GM18526 (cell line): ENCODE data around the gene FAM111A.

Experiments
- POLR2A ChIP-seq: IDR thresholded peaks from 3 replicates; pipeline ENCODE4 v1.6.1; 2011; ENCODE audit not compliant: insufficient read length; ENCODE audit errors: extremely low read depth

Gene FAM111A, protein sequence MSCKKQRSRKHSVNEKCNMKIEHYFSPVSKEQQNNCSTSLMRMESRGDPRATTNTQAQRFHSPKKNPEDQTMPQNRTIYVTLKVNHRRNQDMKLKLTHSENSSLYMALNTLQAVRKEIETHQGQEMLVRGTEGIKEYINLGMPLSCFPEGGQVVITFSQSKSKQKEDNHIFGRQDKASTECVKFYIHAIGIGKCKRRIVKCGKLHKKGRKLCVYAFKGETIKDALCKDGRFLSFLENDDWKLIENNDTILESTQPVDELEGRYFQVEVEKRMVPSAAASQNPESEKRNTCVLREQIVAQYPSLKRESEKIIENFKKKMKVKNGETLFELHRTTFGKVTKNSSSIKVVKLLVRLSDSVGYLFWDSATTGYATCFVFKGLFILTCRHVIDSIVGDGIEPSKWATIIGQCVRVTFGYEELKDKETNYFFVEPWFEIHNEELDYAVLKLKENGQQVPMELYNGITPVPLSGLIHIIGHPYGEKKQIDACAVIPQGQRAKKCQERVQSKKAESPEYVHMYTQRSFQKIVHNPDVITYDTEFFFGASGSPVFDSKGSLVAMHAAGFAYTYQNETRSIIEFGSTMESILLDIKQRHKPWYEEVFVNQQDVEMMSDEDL

DNA sequence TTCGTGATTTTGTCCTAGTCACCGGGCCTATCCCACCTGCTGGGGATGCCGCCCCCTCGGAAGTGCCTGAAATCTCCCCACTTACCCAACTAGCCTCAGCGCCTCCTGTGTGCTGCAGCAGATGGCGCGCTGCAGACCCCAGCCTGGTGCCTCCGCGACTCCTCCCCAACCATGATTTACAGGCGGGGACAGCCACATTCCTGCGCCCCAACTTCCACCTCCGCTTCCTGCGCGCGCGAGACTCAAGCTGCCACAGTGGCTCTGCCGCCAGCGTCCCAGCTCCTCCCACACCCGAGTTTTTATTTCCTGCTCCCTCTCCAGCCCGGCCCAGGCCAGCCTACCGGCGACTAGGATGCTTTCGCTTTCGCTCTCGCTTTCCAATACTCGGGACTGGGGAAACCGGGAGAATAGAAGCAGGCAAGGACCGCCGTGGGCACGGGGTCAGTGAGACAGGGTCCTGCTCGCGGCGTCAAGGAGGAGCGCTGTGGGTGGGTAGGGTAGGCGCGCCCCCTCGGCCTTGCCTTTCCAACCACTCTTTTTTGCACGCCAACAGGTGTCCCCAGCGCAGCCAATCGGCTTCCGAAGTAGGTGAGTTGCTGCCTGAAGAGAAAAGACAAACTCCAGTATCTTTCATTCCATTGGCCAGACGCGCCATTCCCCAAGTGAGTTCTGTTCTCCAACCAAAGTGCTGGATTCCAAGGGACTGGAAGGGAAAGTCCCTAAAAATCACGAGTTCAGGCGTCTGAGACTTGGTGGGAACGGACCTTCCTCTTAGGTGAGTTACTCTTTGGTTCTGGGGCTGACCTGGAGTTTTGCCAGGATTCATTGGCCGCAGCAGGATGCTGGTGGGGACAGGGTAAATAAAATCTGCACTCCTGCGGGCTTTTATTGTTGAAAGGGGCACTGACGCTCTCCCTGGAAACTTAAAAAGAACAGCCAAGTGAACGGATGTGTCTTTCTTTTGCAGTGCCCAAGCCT is at the start of gene FAM111A:
TSS of gene FAM111A (plus strand) at position 327 of the 978 bp plus-strand sequence. CDS start 6,017 bp downstream, outside the sequence.
- TF ChIP-seq POLR2A, result peak; percentile 54

DNA sequence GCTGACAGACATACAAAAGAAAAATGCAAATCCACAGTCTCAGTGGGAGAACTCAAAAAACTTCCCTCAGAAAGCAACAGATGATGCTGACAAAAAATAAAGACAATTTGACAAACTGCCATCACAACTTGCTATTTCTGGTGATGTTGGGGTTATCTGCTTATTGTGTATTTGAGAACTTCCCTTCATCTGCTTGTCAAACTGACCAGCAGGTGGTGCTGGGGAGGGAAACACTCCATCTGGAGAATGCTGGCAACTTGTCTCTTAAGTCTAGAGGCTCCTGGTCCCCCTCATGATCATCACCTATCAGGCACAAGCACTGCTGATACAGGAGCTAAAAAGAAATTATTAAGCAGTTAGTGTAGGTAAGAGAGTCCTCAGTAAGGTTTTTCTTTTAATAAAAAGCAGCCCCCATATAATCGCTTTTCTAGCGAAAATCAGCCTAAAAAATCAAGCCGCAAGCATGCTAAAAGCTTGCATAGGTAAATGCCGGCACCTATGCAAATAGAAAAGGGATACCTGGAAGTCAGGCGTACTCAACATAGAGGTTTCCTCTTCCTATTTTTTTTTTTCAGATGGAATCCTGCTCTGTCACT is 45.4 kb upstream of the FAM111A start:
- no peak for TF ChIP-seq POLR2A

DNA sequence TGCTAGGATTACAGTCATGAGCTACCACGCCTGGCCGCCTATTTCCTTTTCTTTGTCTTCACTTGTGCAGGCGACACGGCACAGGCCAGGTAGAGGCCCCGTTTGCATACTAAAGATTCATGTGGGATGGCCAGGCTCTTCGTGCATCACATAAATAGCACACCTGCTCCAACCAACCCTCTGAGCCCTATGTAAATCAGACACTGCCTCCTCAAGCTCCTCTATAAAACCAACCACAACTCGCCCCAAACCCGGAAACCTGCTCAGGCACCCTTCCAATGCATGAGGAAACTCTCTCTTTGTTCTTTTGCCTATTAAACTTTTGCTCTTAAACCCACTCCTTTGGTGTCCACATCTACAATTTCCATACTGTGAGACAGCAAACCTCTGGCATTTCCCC is 44.7 kb upstream of the FAM111A start:
- TF ChIP-seq POLR2A, result peak; percentile 29

DNA sequence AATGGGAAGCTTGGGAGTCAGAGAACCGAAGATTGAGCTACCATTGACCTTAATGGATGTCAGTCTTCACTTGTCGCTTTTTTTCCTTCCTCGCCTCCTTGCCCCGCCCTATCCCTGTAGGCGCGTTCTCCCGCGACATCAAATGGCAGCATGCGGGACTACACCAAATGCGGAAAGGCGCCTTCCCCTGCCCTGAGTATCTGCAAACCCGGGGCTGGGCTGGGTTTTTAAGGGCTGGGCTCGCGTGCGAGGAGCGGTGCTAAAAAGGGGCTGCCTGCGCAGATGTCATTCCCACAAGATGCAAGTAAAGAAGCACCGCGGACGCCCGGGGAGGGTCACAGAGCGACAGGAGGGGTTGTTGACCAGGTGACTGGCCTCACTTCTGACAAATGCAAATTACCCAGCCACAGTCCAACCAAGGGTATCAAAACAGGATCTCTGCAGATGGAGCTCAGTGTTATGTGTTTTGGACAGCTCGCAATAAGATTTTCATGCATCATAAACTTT is 40.3 kb upstream of the FAM111A start:
- no peak for TF ChIP-seq POLR2A

DNA sequence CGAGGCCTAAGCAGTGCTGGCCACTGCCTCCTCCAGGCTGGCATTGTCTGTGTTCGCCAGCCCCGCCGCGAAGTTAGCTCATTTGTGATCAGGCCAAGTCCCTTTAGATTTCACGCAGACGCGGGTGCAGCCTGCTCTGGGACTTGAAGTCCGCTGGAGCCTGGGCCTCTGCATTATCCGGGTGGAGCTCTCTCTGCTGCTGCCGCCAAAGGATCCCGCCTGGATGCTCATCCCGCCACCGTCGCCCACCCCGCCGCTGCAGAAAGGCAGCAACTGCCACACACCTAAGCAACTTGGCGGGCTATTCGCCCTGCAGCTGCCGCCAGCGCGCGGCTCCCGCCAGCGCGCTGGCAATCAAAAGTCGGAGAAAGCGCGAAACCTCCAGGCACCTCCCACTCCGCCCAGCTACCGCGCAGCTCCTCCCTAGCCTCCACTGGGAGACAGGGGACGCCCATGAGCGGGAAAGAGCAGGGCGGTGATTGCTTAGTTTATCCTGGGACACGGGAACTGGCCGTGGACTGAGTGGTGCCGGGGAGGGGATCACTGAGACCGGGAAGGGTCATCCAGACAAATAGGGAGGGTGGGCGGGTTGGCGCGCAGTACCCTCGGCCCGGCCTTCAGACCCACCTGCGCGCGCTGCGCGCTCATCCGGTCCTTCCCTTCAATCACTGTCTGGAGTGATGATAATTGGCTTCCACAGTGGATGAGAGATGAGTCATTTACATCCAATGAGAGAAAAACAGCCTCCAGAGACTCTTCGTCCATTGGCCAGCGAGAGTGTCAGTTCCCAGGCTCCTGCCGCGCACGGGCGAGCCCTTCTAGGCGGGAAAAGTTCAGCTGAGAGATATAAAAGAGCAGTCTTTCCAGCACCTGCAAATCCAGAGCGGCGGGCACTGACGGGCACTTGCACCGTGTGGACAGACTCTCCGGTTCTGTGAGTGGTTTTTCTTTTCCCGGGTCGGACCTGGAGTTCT is 36.0 kb upstream of the FAM111A start, which contains the start of gene FAM111B:
TSS of gene FAM111B (plus strand) at position 875 of the 974 bp plus-strand sequence. CDS start 2,389 bp downstream, outside the sequence.
- TF ChIP-seq POLR2A, result peak; percentile 78

DNA sequence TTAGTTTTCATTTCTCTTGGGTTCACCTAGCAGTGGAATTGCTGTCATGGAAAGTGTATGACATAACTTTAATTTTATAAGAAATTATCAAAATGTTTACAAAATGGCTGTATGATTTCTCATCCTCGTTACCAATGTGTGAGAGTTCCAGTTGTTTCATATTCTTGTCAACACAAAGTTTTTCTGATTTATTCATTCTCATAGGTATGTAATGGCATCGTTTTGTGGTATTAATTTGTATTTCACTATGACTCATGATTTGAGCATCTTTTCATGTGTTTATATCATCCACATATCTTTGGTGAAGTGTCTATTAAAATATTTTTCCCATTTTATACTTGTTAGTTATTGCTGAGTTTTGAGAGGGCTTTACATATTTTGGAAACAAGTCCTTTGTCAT is 30.2 kb upstream of the FAM111A start:
- no peak for TF ChIP-seq POLR2A

DNA sequence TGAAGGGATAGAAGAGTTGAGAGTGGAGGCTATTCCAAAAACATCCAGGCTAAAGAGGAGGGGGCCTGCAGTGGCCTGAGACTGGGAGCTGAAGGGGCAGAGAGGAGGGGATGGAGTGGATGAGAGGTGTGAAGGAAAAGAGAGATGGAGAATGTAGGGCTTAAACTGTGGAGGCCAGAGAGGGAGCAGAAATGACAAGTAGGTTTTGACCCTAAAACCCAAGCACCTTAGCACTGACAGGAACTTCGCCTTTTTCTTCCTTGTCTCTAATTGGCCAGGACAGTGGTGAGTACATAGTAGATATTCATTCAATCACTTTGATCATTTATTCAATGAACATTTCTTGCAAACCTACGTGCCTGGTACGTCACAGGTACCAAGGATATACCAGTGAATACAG is 28.3 kb upstream of the FAM111A start:
- TF ChIP-seq POLR2A, result no peak

DNA sequence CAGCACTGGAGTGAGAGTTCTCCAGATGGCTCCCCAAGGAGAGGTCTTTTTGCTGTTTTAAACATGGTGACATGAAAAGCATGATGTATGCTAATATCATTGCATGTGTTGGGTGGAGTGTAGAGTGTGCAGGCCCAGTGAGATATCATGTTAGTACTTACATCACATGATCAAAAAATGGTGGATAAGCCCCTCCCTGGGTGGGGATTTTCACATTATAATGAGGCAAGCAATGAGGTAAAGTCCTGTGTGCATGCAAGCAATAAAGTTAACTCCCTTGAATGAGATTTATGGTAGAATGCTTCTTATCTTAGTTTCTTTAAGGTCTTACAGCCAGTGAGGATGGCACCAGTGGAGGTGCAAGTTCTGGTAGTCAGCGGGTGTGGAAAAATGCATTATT is 27.1 kb upstream of the FAM111A start:
- no peak for TF ChIP-seq POLR2A

DNA sequence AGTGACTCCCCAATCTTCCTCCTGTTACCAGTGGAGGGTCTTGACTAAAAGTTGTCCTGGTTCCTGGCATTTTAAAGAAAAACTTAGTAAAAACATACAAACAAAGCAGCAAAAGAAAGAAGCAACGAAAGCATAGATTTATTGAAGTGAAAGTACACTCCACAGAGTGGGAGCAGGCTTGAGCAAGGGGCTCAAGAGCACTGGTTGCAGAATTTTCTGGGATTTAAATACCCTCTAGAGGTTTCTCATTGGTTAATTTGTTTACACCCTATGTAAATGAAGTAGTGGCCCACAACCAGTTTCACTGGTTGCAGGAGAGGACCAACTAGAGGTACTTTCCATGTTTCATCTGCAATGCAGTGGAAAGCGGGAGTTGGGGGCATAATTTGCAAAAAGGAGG is 24.9 kb upstream of the FAM111A start:
- no peak for TF ChIP-seq POLR2A

DNA sequence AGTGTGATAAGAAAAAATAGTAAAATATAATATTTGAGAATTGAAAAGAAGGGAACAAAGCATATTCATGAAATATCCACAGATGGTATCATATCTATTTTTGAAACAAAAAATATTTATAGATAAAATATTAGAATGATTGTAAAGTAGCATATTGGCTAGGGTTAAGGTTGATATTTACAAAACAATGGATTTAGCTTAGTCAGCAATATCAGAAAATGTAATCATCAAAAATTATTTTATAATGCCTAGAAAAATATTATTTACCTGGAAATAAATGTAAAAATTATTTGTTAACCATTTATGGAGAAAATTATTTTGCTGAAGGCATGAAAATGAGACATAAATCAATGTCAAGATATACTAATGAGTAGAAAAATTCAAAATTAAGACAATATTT is 22.8 kb upstream of the FAM111A start:
- no peak for TF ChIP-seq POLR2A

DNA sequence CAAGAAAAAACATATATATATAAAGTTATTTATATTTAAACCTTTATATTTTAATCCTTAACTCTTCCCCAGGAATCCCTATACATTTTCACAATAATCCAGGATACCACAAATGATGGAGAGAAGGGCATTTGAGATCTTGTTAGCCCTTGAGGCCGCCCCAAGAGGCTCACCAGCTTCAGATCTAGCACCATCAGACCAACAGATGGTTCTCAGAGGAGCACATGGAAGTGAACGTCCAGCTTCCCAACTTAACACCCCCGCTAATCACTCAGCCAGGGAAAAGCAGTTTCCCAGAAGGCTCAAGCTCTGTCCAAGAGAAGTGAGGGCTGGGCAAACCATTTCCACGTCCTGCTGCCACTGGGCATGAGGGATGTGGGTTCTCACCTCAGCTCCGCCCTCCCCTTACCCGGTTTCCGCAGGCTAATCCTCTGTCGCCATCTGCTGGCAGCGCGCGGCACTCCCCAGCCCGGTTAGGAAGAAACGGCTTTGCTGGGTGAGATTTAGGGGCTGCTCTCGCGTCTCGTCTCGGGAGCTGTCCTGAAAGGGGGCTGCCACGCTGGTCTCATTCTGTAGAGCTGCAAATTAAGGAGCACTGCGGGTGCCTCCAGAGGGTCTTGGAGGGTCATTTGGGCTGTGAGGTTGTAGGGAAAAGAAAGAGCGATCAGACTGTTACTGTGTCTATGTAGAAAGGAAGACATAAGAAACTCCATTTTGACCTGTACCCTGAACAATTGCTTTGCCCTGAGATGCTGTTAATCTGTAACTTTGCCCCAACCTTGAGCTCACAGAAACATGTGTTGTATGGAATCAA is 6.8 kb upstream of the FAM111A start:
- TF ChIP-seq POLR2A, result no peak

DNA sequence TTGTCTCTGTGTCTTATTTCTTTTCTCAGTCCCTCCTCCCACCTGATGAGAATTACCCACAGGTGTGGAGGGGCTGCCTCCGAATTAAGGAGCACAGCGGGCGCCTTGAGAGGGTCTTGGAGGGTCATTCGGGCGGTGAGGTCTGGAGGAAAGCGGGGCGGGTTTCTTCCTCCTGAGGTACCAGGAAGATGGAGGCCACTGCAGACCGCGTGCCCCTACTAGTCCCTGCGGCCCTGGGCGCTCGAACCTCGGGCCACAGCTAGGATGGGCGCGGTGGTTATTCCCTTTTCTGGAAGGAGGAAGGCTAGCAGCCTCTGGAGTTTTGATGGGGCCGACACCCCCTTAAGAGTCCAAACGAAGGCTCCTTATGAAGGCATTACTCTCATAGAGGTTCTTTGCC is 5.5 kb upstream of the FAM111A start:
- TF ChIP-seq POLR2A, result no peak

DNA sequence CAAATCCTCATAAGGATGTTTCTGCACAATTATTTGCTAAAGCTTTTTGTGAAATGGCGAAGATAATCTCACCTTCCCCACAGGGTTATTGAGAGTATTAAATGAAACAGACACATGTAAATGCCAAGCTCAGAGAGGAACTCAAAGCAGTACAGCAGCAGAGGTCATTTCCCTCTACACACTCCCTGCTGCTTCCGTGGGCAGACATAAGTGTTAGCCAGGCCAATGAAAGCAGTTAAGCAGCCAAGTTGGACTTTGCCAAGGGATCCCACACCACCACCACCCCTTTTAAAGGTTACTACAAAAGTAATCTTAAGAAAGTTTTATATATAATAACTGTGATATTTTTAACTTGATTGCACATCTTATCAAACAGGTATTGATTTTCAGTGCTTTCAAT is 4.0 kb upstream of the FAM111A start:
- TF ChIP-seq POLR2A, result no peak

DNA sequence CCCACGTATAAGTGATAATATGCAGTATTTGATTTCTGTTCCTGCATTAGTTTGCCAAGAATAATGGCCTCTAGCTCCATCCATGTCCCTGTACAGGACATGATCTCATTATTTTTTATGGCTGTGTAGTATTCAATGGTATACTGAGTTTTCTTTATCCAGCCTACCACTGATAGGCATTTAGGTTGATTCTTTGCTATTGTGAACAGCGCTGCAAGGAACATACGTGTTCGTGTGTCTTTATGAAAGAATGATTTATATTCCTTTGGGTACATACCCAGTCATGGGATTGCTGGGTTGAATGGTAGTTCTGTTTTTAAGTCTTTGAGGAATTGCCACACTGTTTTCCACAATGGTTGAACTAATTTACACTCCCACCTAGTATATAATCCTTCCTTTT is 1.5 kb upstream of the FAM111A start:
- no peak for TF ChIP-seq POLR2A
